GM18873 (cell line): ENCODE measurements around the gene NUP205.
"Not testable (repeated sequence)": the region's sequence is repeated elsewhere in the genome, so short reads cannot be mapped to it uniquely, and the experiment has no call there.

Source experiments
- ATAC-seq: cut with Tn5 transposase; IDR thresholded peaks from one replicate; pipeline ENCODE4 v1.9.1; 2021; ENCODE audit warnings: mild to moderate bottlenecking, moderate library complexity, moderate number of reproducible peaks; ENCODE audit not compliant: unreplicated experiment, low FRiP score

The NUP205 gene

DNA sequence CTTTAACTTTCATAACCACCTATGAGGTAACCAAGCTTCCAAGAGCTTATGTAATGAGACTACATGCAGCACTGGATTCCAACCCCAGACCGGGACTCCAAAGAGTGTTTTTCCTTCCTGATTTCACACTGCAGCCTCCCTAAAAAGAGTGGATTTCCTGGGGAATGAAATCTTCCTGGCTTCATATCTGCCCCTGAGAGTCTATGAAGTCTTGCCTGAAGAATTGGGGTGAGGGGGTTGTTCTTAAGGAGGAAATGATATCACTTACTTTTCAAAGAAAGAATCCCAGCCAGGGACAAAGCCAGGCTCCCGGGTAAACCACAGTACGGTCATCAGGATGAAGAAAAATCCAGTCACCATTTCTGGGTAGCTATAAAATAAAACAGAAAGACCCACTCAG, 134.3 kb downstream of the NUP205 start:
- no peak for ATAC-seq

DNA sequence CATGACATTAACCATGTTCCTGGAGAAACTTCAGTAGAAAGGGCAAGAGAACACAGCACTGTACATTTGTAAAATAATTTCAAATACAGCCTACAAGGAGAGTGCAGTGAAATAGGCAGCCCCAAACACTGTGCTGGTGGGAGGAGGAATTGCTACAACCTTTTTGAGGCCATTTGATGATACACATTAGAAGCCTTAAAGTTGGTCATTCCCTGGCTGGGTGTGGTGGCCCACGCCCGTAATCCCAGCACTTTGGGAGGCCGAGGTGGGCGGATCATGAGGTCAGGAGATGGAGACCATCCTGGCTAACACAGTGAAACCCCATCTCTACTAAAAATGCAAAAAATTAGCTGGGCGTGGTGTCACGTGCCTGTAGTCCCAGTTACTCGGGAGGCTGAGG, 134.9 kb downstream of the NUP205 start:
- not testable (repeated sequence) for ATAC-seq

- ATAC-seq, result no peak
Measured at GRCh38 chr7:135693558-135693957, 135.8 kb downstream of the NUP205 start.

GRCh38 chr7:135697276-135698049, 139.7 kb downstream of the NUP205 start:
- ATAC-seq, result no peak
